Lung (tissue), 12 donors: ENCODE results near the gene EMX1. TPM values are rescaled to one million over a fixed set of nuclear protein-coding genes. Genes with fewer than 3 reads are reported as not detected.
A peak's percentile ranks its signal among the peaks of the same experiment; 100 is the strongest.

Source experiments
- ATAC-seq: fragments of 200-7000 bp; cut with Tn5 transposase; one replicate; pipeline ENCODE4 v1.9.1; 2020; ENCODE audit warnings: moderate number of reproducible peaks; ENCODE audit not compliant: insufficient read depth, low FRiP score
- DNase-seq, 3 donors: peaks; one replicate each; pipeline ENCODE4 v3.0.0-alpha.2; 2013 to 2017
- H3K27ac ChIP-seq, 2 donors: one replicate each; pipeline ENCODE4 v1.5.1; 2013; ENCODE audit warnings: mild to moderate bottlenecking in 2 of 2, moderate library complexity in 2 of 2, control low read depth in 1 of 2, inconsistent platforms in 1 of 2, low read depth in 1 of 2, low read length in 1 of 2
- H3K27me3 ChIP-seq, 3 donors: one replicate each; pipeline ENCODE4 v1.5.1; 2013; ENCODE audit warnings: low read length in 2 of 3; ENCODE audit not compliant: control insufficient read depth in 3 of 3, insufficient read depth in 3 of 3
- H3K36me3 ChIP-seq, 4 donors: one replicate each; pipeline ENCODE4 v1.5.1; 2013; ENCODE audit warnings: low read length in 4 of 4, mild to moderate bottlenecking in 1 of 4, moderate library complexity in 1 of 4; ENCODE audit not compliant: control insufficient read depth in 4 of 4, insufficient read depth in 4 of 4
- H3K4me1 ChIP-seq, 5 donors: one replicate each; pipeline ENCODE4 v1.5.1; 2013; ENCODE audit warnings: low read length in 5 of 5, mild to moderate bottlenecking in 2 of 5, moderate library complexity in 1 of 5; ENCODE audit not compliant: control insufficient read depth in 5 of 5, insufficient read depth in 5 of 5
- H3K4me3 ChIP-seq: one replicate; pipeline ENCODE4 v1.5.1; 2013; ENCODE audit warnings: mild to moderate bottlenecking, control low read depth, moderate library complexity
- H3K9ac ChIP-seq, 2 donors: one replicate each; pipeline ENCODE4 v1.5.1; 2013; ENCODE audit warnings: low read length in 2 of 2, control low read depth in 1 of 2; ENCODE audit not compliant: insufficient read depth in 1 of 2
- H3K9me3 ChIP-seq, 4 donors: one replicate each; pipeline ENCODE4 v1.5.1; 2013; ENCODE audit warnings: low read length in 3 of 4, mild to moderate bottlenecking in 1 of 4, moderate library complexity in 1 of 4; ENCODE audit not compliant: control insufficient read depth in 4 of 4, insufficient read depth in 3 of 4
- CTCF ChIP-seq: IDR thresholded peaks from 2 replicates; pipeline ENCODE4 v1.5.1; 2012; ENCODE audit warnings: mild to moderate bottlenecking; ENCODE audit errors: control extremely low read depth, extremely low read depth
- WGBS, 2 donors: extraction: QIAGEN DNeasy Blood & Tissue Kit; methylation state at CpG; one replicate each; pipeline ENCODE4 v1.1.7; 2013; 5-methylcytosine and 5-hydroxymethylcytosine counted together
- polyA plus RNA-seq, 2 donors: library from polyadenylated mRNA; stranded (reverse); fragments of 200-250 nt; gene quantifications; one replicate each; pipeline ENCODE4 v1.2.1, GENCODE V29; 2013
- total RNA-seq, 2 donors: library from RNA; depleted of rRNA in 1 of 2; stranded (reverse); fragments of >200 nt in 1 of 2; gene quantifications; one replicate each; pipeline ENCODE4 v1.2.1, GENCODE V29; 2014 to 2021
- donor health status: control.
- donor health status: control.
- donor health status: Bipolar disorder and iron deficiency.
- donor health status: healthy.
- donor health status: DM: yes; HTN: yes; CAD: no.

The EMX1 gene
- total and polyA plus RNA-seq, 4 donors = 0.02 to 0.12 TPM; not detected in 2

- H3K9ac ChIP-seq = no peak overlapping the region
- H3K27me3 ChIP-seq = no peaks in the 10 kb centered on the region
- ATAC-seq (no peak), DNase-seq (no peak)
- H3K4me1 ChIP-seq = peaks cover 0 to 5% (median 0%) of the 10 kb centered on the region in 5 donors
- H3K27ac ChIP-seq = no peak overlapping the region
- TF ChIP-seq CTCF = no peak
- H3K36me3 ChIP-seq = no peaks in the 10 kb centered on the region
- H3K4me3 ChIP-seq = no peak overlapping the region
- 71 to 79% methylated on average over 12 of the region's 12 CpGs for WGBS, 2 donors
- no peaks in the 10 kb centered on the region for H3K9me3 ChIP-seq
Observed at GRCh38 chr2:72954376-72955227, 37.3 kb downstream of the EMX1 start.

GRCh38 chr2:72955228-72956049 is 38.1 kb downstream of the EMX1 start:
- ATAC-seq = no peak
- 91 to 94% methylated on average over 24 of the region's 24 CpGs for WGBS, 2 donors
- DNase-seq = peak in 1 of 3 donors; percentile 7
- no peak overlapping the region for H3K9ac ChIP-seq
- H3K27ac ChIP-seq = no peak overlapping the region
- H3K4me1 ChIP-seq = peaks cover 0 to 5% (median 0%) of the 10 kb centered on the region in 5 donors
- H3K27me3 ChIP-seq = no peaks in the 10 kb centered on the region
- H3K9me3 ChIP-seq = no peaks in the 10 kb centered on the region
- TF ChIP-seq CTCF = no peak
- H3K4me3 ChIP-seq = no peak overlapping the region
- no peaks in the 10 kb centered on the region for H3K36me3 ChIP-seq

- TF ChIP-seq CTCF = no peak
- Histone ChIP-seq H3K9ac (no peak overlapping the region), H3K36me3 (no peaks in the 10 kb centered on the region), H3K4me3 (no peak overlapping the region), H3K27me3 (no peaks in the 10 kb centered on the region), H3K9me3 (no peaks in the 10 kb centered on the region), H3K4me1 (peaks cover 0 to 5% (median 0%) of the 10 kb centered on the region in 5 donors), H3K27ac (no peak overlapping the region)
- ATAC-seq = no peak
- 96 to 99% methylated on average over 2 of the region's 2 CpGs for WGBS, 2 donors
- no peak for DNase-seq
Observed at GRCh38 chr2:72956050-72956395, 38.7 kb downstream of the EMX1 start.
